OCI-LY7 (cell line): ENCODE data around the gene MYLK.

Source experiments
- CTCF ChIP-seq: fragments of 200-600 bp; sonication (generic); conservative IDR thresholded peaks from 2 replicates; pipeline ENCODE4 v1.5.1; 2014; ENCODE audit warnings: mild to moderate bottlenecking, antibody characterized with exemption, low read length, moderate library complexity, mixed read lengths
- EZH2phosphoT487 ChIP-seq: fragments of 200-600 bp; sonication (generic); IDR thresholded peaks from 2 replicates; pipeline ENCODE4 v1.6.1; 2018; ENCODE audit warnings: low read depth, borderline replicate concordance, mild to moderate bottlenecking, mixed run types, antibody characterized with exemption, low read length, moderate library complexity, mixed read lengths

- TF ChIP-seq CTCF, result no peak
- no peak for TF ChIP-seq EZH2phosphoT487
Measured at GRCh38 chr3:123758081-123758564, 126.0 kb downstream of the MYLK start.
